Fibroblast of lung (primary cell): ENCODE data around the gene DTX1. TPM values are rescaled to one million over a fixed set of nuclear protein-coding genes. Genes with fewer than 3 reads are reported as not detected.

ENCODE experiments used
- DNase-seq, 2 donors: peaks; one replicate each; pipeline versions ENCODE4 v3.0.0 to v3.0.0-alpha.2; 2010; ENCODE audit warnings: low read depth in 2 of 2
- H2AFZ ChIP-seq: 2 replicates; pipeline ENCODE4 v1.5.1; 2012; ENCODE audit warnings: low read length, control low read depth, inconsistent platforms
- H3K27ac ChIP-seq: 2 replicates; pipeline ENCODE4 v1.5.1; 2011; ENCODE audit warnings: low read length, control low read depth; ENCODE audit not compliant: insufficient read depth
- H3K27me3 ChIP-seq: 2 replicates; pipeline ENCODE4 v1.5.1; 2011; ENCODE audit warnings: mild to moderate bottlenecking, low read length; ENCODE audit not compliant: control insufficient read depth, insufficient read depth
- H3K36me3 ChIP-seq: 2 replicates; pipeline ENCODE4 v1.5.1; 2011; ENCODE audit warnings: low read length; ENCODE audit not compliant: control insufficient read depth, insufficient read depth
- H3K4me1 ChIP-seq: 2 replicates; pipeline ENCODE4 v1.5.1; 2011; ENCODE audit warnings: low read length; ENCODE audit not compliant: control insufficient read depth, insufficient read depth; ENCODE audit errors: extremely low read depth
- H3K4me2 ChIP-seq: 2 replicates; pipeline ENCODE4 v1.5.1; 2011; ENCODE audit warnings: low read length, control low read depth; ENCODE audit not compliant: insufficient read depth; ENCODE audit errors: extremely low read depth
- H3K4me3 ChIP-seq, 4 experiments: fragments of 200-600 bp in 1 of 4; sonication (generic) in 1 of 4; replicated peaks in 1 of 4; 2 replicates each; pipeline ENCODE4 v1.5.1; 2011 to 2016; ENCODE audit warnings: low read length in 4 of 4, low read depth in 3 of 4, mild to moderate bottlenecking in 3 of 4, control low read depth in 2 of 4, inconsistent platforms in 1 of 4, mixed read lengths in 1 of 4; ENCODE audit not compliant: insufficient read depth in 1 of 4; ENCODE audit errors: control extremely low read depth in 1 of 4
- H3K79me2 ChIP-seq: 2 replicates; pipeline ENCODE4 v1.5.1; 2012; ENCODE audit warnings: mild to moderate bottlenecking, low read length, inconsistent platforms; ENCODE audit not compliant: control insufficient read depth, insufficient read depth
- H3K9ac ChIP-seq: 2 replicates; pipeline ENCODE4 v1.5.1; 2011; ENCODE audit warnings: mild to moderate bottlenecking, low read length, control low read depth; ENCODE audit not compliant: insufficient read depth
- H3K9me3 ChIP-seq: 2 replicates; pipeline ENCODE4 v1.5.1; 2012; ENCODE audit warnings: low read depth, low read length; ENCODE audit not compliant: control insufficient read depth, insufficient read depth
- H4K20me1 ChIP-seq: 2 replicates; pipeline ENCODE4 v1.5.1; 2011; ENCODE audit warnings: low read length; ENCODE audit not compliant: control insufficient read depth, insufficient read depth; ENCODE audit errors: extremely low read depth
- CTCF ChIP-seq, 2 donors: IDR thresholded peaks in 1 of 2; conservative IDR thresholded peaks in 1 of 2; 1 replicate in 1 of 2; 2 replicates in 1 of 2; pipeline ENCODE4 v1.5.1; 2011 to 2012; ENCODE audit warnings: low read length in 2 of 2, control low read depth in 1 of 2, inconsistent platforms in 1 of 2, low read depth in 1 of 2, mild to moderate bottlenecking in 1 of 2
- EZH2 ChIP-seq: IDR thresholded peaks from 2 replicates; pipeline ENCODE4 v1.5.1; 2012; ENCODE audit warnings: low read length, control low read depth, mild to moderate bottlenecking; ENCODE audit errors: missing control alignments
- polyA plus RNA-seq, 2 donors: library from polyadenylated mRNA; depleted of rRNA in 1 of 2; stranded (reverse) in 1 of 2; unstranded in 1 of 2; fragments of >200 nt; gene quantifications; 2 replicates each; pipeline ENCODE4 v1.2.1, GENCODE V29; 2011 to 2012; ENCODE audit warnings: missing spikeins in 1 of 2
- total RNA-seq: library from RNA; depleted of rRNA; stranded (reverse); fragments of >200 nt; gene quantifications from 2 replicates; pipeline ENCODE4 v1.2.1, GENCODE V29; 2014

Gene DTX1
- total and polyA plus RNA-seq, 2 donors (not counting 1 experiment from before 2014, with no cell fraction given) = not detected

GRCh38 chr12:113131556-113131955 lies 75.0 kb downstream of the DTX1 start:
- Histone ChIP-seq H3K79me2 (no peaks in the 10 kb centered on the region), H3K27me3 (no peaks in the 10 kb centered on the region), H3K4me3 (no peak overlapping the region), H3K4me1 (no peaks in the 10 kb centered on the region), H3K4me2 (no peak overlapping the region), H3K36me3 (no peaks in the 10 kb centered on the region), H3K27ac (no peak overlapping the region), H4K20me1 (no peaks in the 10 kb centered on the region), H3K9me3 (no peaks in the 10 kb centered on the region), H3K9ac (no peak overlapping the region), H2AFZ (no peak overlapping the region)
- no peak for TF ChIP-seq EZH2
- TF ChIP-seq CTCF (conservative IDR thresholded peaks at IDR 0.05 in 1 of 2, IDR thresholded peaks at IDR 0.05 in 1 of 2; ENCODE audit: low read depth in 1 of 2, low read length in 2 of 2) = no peak
- DNase-seq = no peak

GRCh38 chr12:113133036-113133435 lies 76.5 kb downstream of the DTX1 start:
- Histone ChIP-seq H3K27ac (no peak overlapping the region), H3K27me3 (no peaks in the 10 kb centered on the region), H3K4me3 (no peak overlapping the region), H3K79me2 (no peaks in the 10 kb centered on the region), H3K4me2 (no peak overlapping the region), H3K36me3 (no peaks in the 10 kb centered on the region), H4K20me1 (no peaks in the 10 kb centered on the region), H3K9ac (no peak overlapping the region), H3K4me1 (no peaks in the 10 kb centered on the region), H3K9me3 (no peaks in the 10 kb centered on the region), H2AFZ (no peak overlapping the region)
- DNase-seq = no peak
- TF ChIP-seq CTCF (conservative IDR thresholded peaks at IDR 0.05 in 1 of 2, IDR thresholded peaks at IDR 0.05 in 1 of 2; ENCODE audit: low read depth in 1 of 2, low read length in 2 of 2) (no peak), EZH2 (no peak)

- no peak for TF ChIP-seq EZH2
- no peak for TF ChIP-seq CTCF (conservative IDR thresholded peaks at IDR 0.05 in 1 of 2, IDR thresholded peaks at IDR 0.05 in 1 of 2; ENCODE audit: low read depth in 1 of 2, low read length in 2 of 2)
- no peaks in the 10 kb centered on the region for H3K36me3 ChIP-seq
Observed at GRCh38 chr12:113133666-113134065, 77.1 kb downstream of the DTX1 start.

More at GRCh38 chr12:113133666-113134065, 77.1 kb downstream of the DTX1 start:
- H3K4me1 ChIP-seq = no peaks in the 10 kb centered on the region
- H3K27me3 ChIP-seq = no peaks in the 10 kb centered on the region
- no peaks in the 10 kb centered on the region for H3K9me3 ChIP-seq
- H3K9ac ChIP-seq = no peak overlapping the region
- DNase-seq = no peak
- H4K20me1 ChIP-seq = no peaks in the 10 kb centered on the region
- H3K4me3 ChIP-seq = no peak overlapping the region
- no peak overlapping the region for H3K4me2 ChIP-seq
- H3K79me2 ChIP-seq = no peaks in the 10 kb centered on the region
- H2AFZ ChIP-seq = no peak overlapping the region
- H3K27ac ChIP-seq = no peak overlapping the region
